Psoas muscle (tissue), 8 donors: Measurements from ENCODE around the gene SPAG7. TPM values are rescaled to one million over a fixed set of nuclear protein-coding genes. Genes with fewer than 3 reads are reported as not detected.

Experiments
- ATAC-seq, 4 donors: fragments of 200-7000 bp; cut with Tn5 transposase; one replicate each; pipeline ENCODE4 v1.9.1; 2020; ENCODE audit warnings: moderate library complexity in 3 of 4, mild to moderate bottlenecking in 2 of 4
- DNase-seq, 2 donors: peaks; one replicate each; pipeline ENCODE4 v3.0.0-alpha.2; 2020
- H3K27ac ChIP-seq: fragments of 200-600 bp; one replicate; pipeline ENCODE4 v1.8.0; 2022
- H3K27me3 ChIP-seq, 3 donors: fragments of 200-600 bp in 1 of 3; one replicate each; pipeline versions ENCODE4 v1.6.1 to v1.8.0; 2013 to 2022; ENCODE audit warnings: low read length in 2 of 3, mild to moderate bottlenecking in 2 of 3, moderate library complexity in 1 of 3; ENCODE audit not compliant: insufficient read depth in 3 of 3
- H3K36me3 ChIP-seq, 2 donors: fragments of 200-600 bp in 1 of 2; one replicate each; pipeline versions ENCODE4 v1.6.1 to v1.8.0; 2013 to 2022; ENCODE audit warnings: low read depth in 1 of 2, mild to moderate bottlenecking in 1 of 2, moderate library complexity in 1 of 2; ENCODE audit not compliant: insufficient read depth in 1 of 2
- H3K4me1 ChIP-seq: fragments of 200-600 bp; one replicate; pipeline ENCODE4 v1.8.0; 2022
- H3K4me3 ChIP-seq: fragments of 200-600 bp; one replicate; pipeline ENCODE4 v1.8.0; 2022; ENCODE audit warnings: mild to moderate bottlenecking
- H3K9me3 ChIP-seq: fragments of 200-600 bp; one replicate; pipeline ENCODE4 v1.8.0; 2022
- CTCF ChIP-seq: fragments of 200-600 bp; IDR thresholded peaks from one replicate; pipeline ENCODE4 v1.8.0; 2022; ENCODE audit warnings: antibody characterized with exemption
- WGBS, 3 donors: extraction: QIAGEN DNeasy Blood & Tissue Kit; methylation state at CpG; one replicate each; pipeline versions ENCODE4 v1.1.6 to v1.1.7; 2013; 5-methylcytosine and 5-hydroxymethylcytosine counted together
- intact Hi-C, 2 donors: fragments of 100-400 bp; cut with DNase I; formaldehyde crosslinking; loops; one replicate each; pipeline versions ENCODE4 v1.11.0 to v1.14.2; 2022
- polyA plus RNA-seq, 3 donors: library from polyadenylated mRNA; stranded (reverse); fragments of 200-250 nt; gene quantifications; one replicate each; pipeline ENCODE4 v1.2.3, GENCODE V29; 2013
- total RNA-seq, 4 donors: library from RNA; stranded (reverse); fragmentation: NEBNext Ultra II Directional in 2 of 4; extraction: Animal tissue kit (Norgen Biotek cat#: 25700) in 2 of 4; gene quantifications; one replicate each; pipeline versions ENCODE4 v1.2.1 to v1.2.4, GENCODE V29; 2021 to 2023
- donor health status: healthy with polysubstance abuse.
- donor health status: DM: no; HTN: no; CAD: no; lungs with moderate emphysema.
- donor health status: Bipolar disorder and iron deficiency.
- donor health status: healthy.
- donor health status: DM: yes; HTN: yes; CAD: no.
- donor health status: DM: no; HTN: no; CAD: no.
- donor health status: DM: no; HTN: no; CAD: no.
- donor health status: DM: yes; HTN: yes; CAD: no.

Gene SPAG7
- total and polyA plus RNA-seq, 7 donors = 79.2 to 179 (median 117) TPM

- Histone ChIP-seq H3K27ac (peak within 1 kb of the TSS; percentile 97), H3K27me3 (no peaks in the 10 kb centered on the region), H3K36me3 (peaks cover 2 to 38% of the 10 kb centered on the region in 2 donors), H3K4me3 (peak within 1 kb of the TSS; percentile 94), H3K9me3 (no peaks in the 10 kb centered on the region), H3K4me1 (peaks cover 20% of the 10 kb centered on the region)
- DNase-seq = peak; percentile 93 to 97
- intact Hi-C loops = loop anchor here (2.0 to 5.0 kb wide), 3 partner anchors 45 to 80 kb away; partner anchors contain the start of genes RNF167 (in 1 of the 2) and SLC25A11 (in 1 of the 2)
- TF ChIP-seq CTCF = peak; percentile 79
- peak; percentile 92 to 96 (median 95) for ATAC-seq
- 0 to 1% (median 0%) methylated on average over 44 to 78 of the region's 78 CpGs for WGBS, 3 donors
Measured at GRCh38 chr17:4986951-4987766, 19.5 kb upstream of the SPAG7 start, which contains the start of gene CAMTA2. Gene CAMTA2, minus strand, starts transcription at chr17:4987675. Its CDS starts 1,453 bp downstream, at chr17:4986222.

- Histone ChIP-seq H3K36me3 (peaks cover 2 to 46% of the 10 kb centered on the region in 2 donors), H3K4me1 (peaks cover 20% of the 10 kb centered on the region), H3K27me3 (no peaks in the 10 kb centered on the region), H3K9me3 (no peaks in the 10 kb centered on the region), H3K27ac (peak overlapping the region; percentile 97), H3K4me3 (peak overlapping the region; percentile 94)
- no peak for TF ChIP-seq CTCF
- ATAC-seq (no peak), DNase-seq (no peak)
- intact Hi-C loops = loop anchor here (2.0 to 5.0 kb wide), 3 partner anchors 44 to 79 kb away; partner anchors contain the start of genes RNF167 (in 1 of the 2) and SLC25A11 (in 1 of the 2)
- WGBS, 3 donors = 35 to 46% (median 41%) methylated on average over 5 of the region's 5 CpGs
Measured at GRCh38 chr17:4986403-4986802, 18.8 kb upstream of the SPAG7 start.

GRCh38 chr17:4982305-4982704, 14.7 kb upstream of the SPAG7 start:
- TF ChIP-seq CTCF = no peak
- H3K27ac ChIP-seq = no peak overlapping the region
- peaks cover 7 to 86% of the 10 kb centered on the region in 2 donors for H3K36me3 ChIP-seq
- no peak overlapping the region for H3K4me3 ChIP-seq
- H3K9me3 ChIP-seq = no peaks in the 10 kb centered on the region
- WGBS, 3 donors = 60 to 68% (median 61%) methylated on average over 5 of the region's 5 CpGs
- DNase-seq = no peak
- no peaks in the 10 kb centered on the region for H3K27me3 ChIP-seq
- intact Hi-C loops = loop anchor here in 1 of 2 donors (5.0 kb wide), 2 partner anchors 45 to 80 kb away; no protein-coding TSS in a partner anchor
- H3K4me1 ChIP-seq = peaks cover 13% of the 10 kb centered on the region
- ATAC-seq = no peak

GRCh38 chr17:4980644-4981216, 13.1 kb upstream of the SPAG7 start:
- Histone ChIP-seq H3K4me1 (peaks cover 5% of the 10 kb centered on the region), H3K4me3 (no peak overlapping the region), H3K36me3 (peaks cover 11 to 99% of the 10 kb centered on the region in 2 donors), H3K27me3 (no peaks in the 10 kb centered on the region), H3K9me3 (no peaks in the 10 kb centered on the region), H3K27ac (peak overlapping the region; percentile 23)
- 29 to 38% (median 32%) methylated on average over 6 of the region's 6 CpGs for WGBS, 3 donors
- DNase-seq (no peak), ATAC-seq (peak; percentile 64 to 87 (median 72))
- intact Hi-C loops = loop anchor here (2.0 to 5.0 kb wide), 3 partner anchors 43 to 82 kb away; no protein-coding TSS in a partner anchor
- TF ChIP-seq CTCF = peak; percentile 69
